H1 (cell line): ENCODE measurements around the gene JMJD1C. TPM values are rescaled to one million over a fixed set of nuclear protein-coding genes. Genes with fewer than 3 reads are reported as not detected.

Experiments used
- CTCF ChIA-PET: fragments of 300-600 bp; sonication (Branson Sonifier 250); formaldehyde crosslinking; loops from one replicate; lab custom pipeline; 2021; ENCODE audit not compliant: partially characterized antibody; lab: Charles Lee
- POLR2A ChIA-PET: fragments of 300-600 bp; sonication (Branson Sonifier 250); formaldehyde crosslinking; loops from one replicate; lab custom pipeline; 2021; ENCODE audit warnings: inconsistent platforms; ENCODE audit not compliant: partially characterized antibody; lab: Charles Lee
- DNase-seq, 2 experiments: peaks; one replicate each; pipeline versions ENCODE4 v3.0.0 to v3.0.0-alpha.2; 2010 to 2022; ENCODE audit warnings: low spot score in 2 of 2, low read depth in 1 of 2, mixed read lengths in 1 of 2
- FAIRE-seq: peaks from 2 replicates; lab custom pipeline; 2011; peaks lifted over from hg19 to GRCh38; lab: Jason Lieb, UNC
- H2AFZ ChIP-seq: 2 replicates; pipeline ENCODE4 v1.8.1; 2012; ENCODE audit warnings: low read length, inconsistent platforms
- H2AK5ac ChIP-seq: 2 replicates; pipeline ENCODE4 v1.6.1; 2013; ENCODE audit warnings: low read depth, low read length
- H2BK120ac ChIP-seq: replicated peaks from 2 replicates; pipeline ENCODE3; 2013; ENCODE audit warnings: low read depth, low read length, inconsistent platforms
- H2BK12ac ChIP-seq: 2 replicates; pipeline ENCODE4 v1.6.1; 2013; ENCODE audit warnings: low read depth, low read length
- H2BK15ac ChIP-seq: 2 replicates; pipeline ENCODE4 v1.6.1; 2013; ENCODE audit warnings: low read length
- H2BK20ac ChIP-seq: 2 replicates; pipeline ENCODE4 v1.6.1; 2013; ENCODE audit warnings: low read length
- H2BK5ac ChIP-seq: 2 replicates; pipeline ENCODE4 v1.6.1; 2013; ENCODE audit warnings: low read depth, low read length
- H3K14ac ChIP-seq: 2 replicates; pipeline ENCODE4 v1.6.1; 2013; ENCODE audit warnings: inconsistent platforms; ENCODE audit not compliant: insufficient read length
- H3K18ac ChIP-seq: 2 replicates; pipeline ENCODE4 v1.6.1; 2013; ENCODE audit warnings: low read length; ENCODE audit errors: extremely low read depth
- H3K23ac ChIP-seq: 2 replicates; pipeline ENCODE4 v1.6.1; 2013; ENCODE audit warnings: inconsistent platforms; ENCODE audit not compliant: insufficient read length
- H3K23me2 ChIP-seq: 2 replicates; pipeline ENCODE4 v1.6.1; 2013; ENCODE audit warnings: low read depth, low read length
- H3K27ac ChIP-seq: 2 replicates; pipeline ENCODE4 v1.6.1; 2011; ENCODE audit warnings: low read depth, low read length, inconsistent platforms
- H3K27me3 ChIP-seq, 4 experiments: replicated peaks in 1 of 4; 1 replicate in 1 of 4; 2 replicates in 3 of 4; pipeline versions ENCODE4 v1.6.1 to v1.8.1; 2011 to 2013; ENCODE audit warnings: low read length in 3 of 4, mild to moderate bottlenecking in 3 of 4, inconsistent platforms in 2 of 4, mixed read lengths in 2 of 4, moderate library complexity in 1 of 4; ENCODE audit not compliant: control insufficient read depth in 3 of 4, insufficient read depth in 3 of 4; ENCODE audit errors: extremely low read depth in 1 of 4
- H3K36me3 ChIP-seq, 4 experiments: 2 replicates each; pipeline versions ENCODE4 v1.6.1 to v1.8.1; 2011 to 2013; ENCODE audit warnings: mild to moderate bottlenecking in 4 of 4, low read length in 3 of 4, moderate library complexity in 2 of 4, control low read depth in 1 of 4, inconsistent platforms in 1 of 4; ENCODE audit not compliant: insufficient read depth in 4 of 4, control insufficient read depth in 2 of 4
- H3K4ac ChIP-seq: replicated peaks from 2 replicates; pipeline ENCODE3; 2013; ENCODE audit warnings: low read length, low read depth, mixed read lengths, inconsistent platforms; ENCODE audit not compliant: insufficient read length
- H3K4me1 ChIP-seq, 4 experiments: replicated peaks in 1 of 4; 1 replicate in 1 of 4; 2 replicates in 3 of 4; pipeline versions ENCODE4 v1.6.1 to v1.8.1; 2011 to 2013; ENCODE audit warnings: low read length in 3 of 4, inconsistent platforms in 2 of 4, mixed read lengths in 1 of 4; ENCODE audit not compliant: insufficient read depth in 4 of 4, control insufficient read depth in 3 of 4
- H3K4me2 ChIP-seq, 2 experiments: 2 replicates each; pipeline versions ENCODE4 v1.6.1 to v1.8.1; 2011 to 2013; ENCODE audit warnings: low read depth in 2 of 2, low read length in 2 of 2, control low read depth in 1 of 2, inconsistent platforms in 1 of 2, mild to moderate bottlenecking in 1 of 2; ENCODE audit not compliant: insufficient read depth in 1 of 2
- H3K4me3 ChIP-seq, 4 experiments: fragments of 200-600, 300-600 bp in 1 of 4; sonication (generic), shearing (Covaris generic), sonication (Bioruptor Twin) in 1 of 4; 2 replicates each; pipeline versions ENCODE4 v1.5.1 to v1.8.1; 2011 to 2016; ENCODE audit warnings: low read length in 4 of 4, low read depth in 3 of 4, control low read depth in 2 of 4, inconsistent platforms in 2 of 4, mild to moderate bottlenecking in 2 of 4, mixed read lengths in 1 of 4, moderate library complexity in 1 of 4; ENCODE audit not compliant: insufficient read depth in 2 of 4; ENCODE audit errors: extremely low read depth in 1 of 4
- H3K56ac ChIP-seq: replicated peaks from 2 replicates; pipeline ENCODE3; 2013; ENCODE audit warnings: low read depth, mild to moderate bottlenecking, mixed read lengths, low read length, inconsistent platforms; ENCODE audit not compliant: insufficient read length
- H3K79me1 ChIP-seq: 2 replicates; pipeline ENCODE4 v1.6.1; 2013; ENCODE audit warnings: low read depth, low read length, control low read depth
- H3K79me2 ChIP-seq, 2 experiments: 2 replicates each; pipeline versions ENCODE4 v1.6.1 to v1.8.1; 2012 to 2013; ENCODE audit warnings: low read length in 2 of 2, mild to moderate bottlenecking in 2 of 2, inconsistent platforms in 1 of 2; ENCODE audit not compliant: insufficient read depth in 2 of 2, control insufficient read depth in 1 of 2
- H3K9ac ChIP-seq, 4 experiments: replicated peaks in 1 of 4; 1 replicate in 1 of 4; 2 replicates in 3 of 4; pipeline versions ENCODE4 v1.6.1 to v1.8.1; 2011 to 2013; ENCODE audit warnings: low read depth in 3 of 4, low read length in 3 of 4, control low read depth in 2 of 4, mild to moderate bottlenecking in 2 of 4, moderate library complexity in 2 of 4, inconsistent platforms in 1 of 4; ENCODE audit errors: extremely low read depth in 1 of 4
- H3K9me3 ChIP-seq, 2 experiments: 2 replicates each; pipeline versions ENCODE4 v1.6.1 to v1.8.1; 2012 to 2013; ENCODE audit warnings: mild to moderate bottlenecking in 2 of 2, moderate library complexity in 2 of 2, control low read depth in 1 of 2, inconsistent platforms in 1 of 2, low read depth in 1 of 2, low read length in 1 of 2, mixed read lengths in 1 of 2; ENCODE audit not compliant: insufficient read depth in 2 of 2
- H4K20me1 ChIP-seq, 2 experiments: replicated peaks in 1 of 2; 2 replicates each; pipeline versions ENCODE3 to v1.8.1; 2011 to 2013; ENCODE audit warnings: inconsistent platforms in 2 of 2, low read length in 2 of 2, mild to moderate bottlenecking in 1 of 2; ENCODE audit not compliant: insufficient read depth in 2 of 2, control insufficient read depth in 1 of 2
- H4K5ac ChIP-seq: 2 replicates; pipeline ENCODE4 v1.6.1; 2013; ENCODE audit warnings: low read length, low read depth, mixed read lengths, inconsistent platforms; ENCODE audit not compliant: insufficient read length
- H4K8ac ChIP-seq: 2 replicates; pipeline ENCODE4 v1.8.0; 2013; ENCODE audit warnings: mild to moderate bottlenecking, moderate library complexity, low read length, inconsistent platforms; ENCODE audit not compliant: insufficient read depth; ENCODE audit errors: extremely low read depth
- H4K91ac ChIP-seq: replicated peaks from 2 replicates; pipeline ENCODE3; 2013; ENCODE audit warnings: low read length, mixed read lengths, inconsistent platforms; ENCODE audit not compliant: insufficient read length
- BACH1 ChIP-seq: IDR thresholded peaks from 2 replicates; pipeline ENCODE4 v1.6.1; 2012; ENCODE audit warnings: low read length, improper control_type of control experiment
- EGR1 ChIP-seq: IDR thresholded peaks from 2 replicates; pipeline ENCODE4 v1.6.1; 2011; ENCODE audit warnings: low read depth, low read length, borderline replicate concordance
- EP300 ChIP-seq, 2 experiments: IDR thresholded peaks; 1 replicate in 1 of 2; 2 replicates in 1 of 2; pipeline ENCODE4 v1.6.1; 2011 to 2012; ENCODE audit warnings: low read depth in 2 of 2, low read length in 2 of 2, mild to moderate bottlenecking in 2 of 2, borderline replicate concordance in 1 of 2, inconsistent platforms in 1 of 2, moderate library complexity in 1 of 2
- FOSL1 ChIP-seq: IDR thresholded peaks from 2 replicates; pipeline ENCODE4 v1.6.1; 2011; ENCODE audit warnings: mild to moderate bottlenecking, low read depth, low read length, moderate library complexity; ENCODE audit not compliant: insufficient read depth
- GTF2F1 ChIP-seq: IDR thresholded peaks from 2 replicates; pipeline ENCODE4 v1.6.1; 2012; ENCODE audit warnings: low read depth, low read length, improper control_type of control experiment, borderline replicate concordance
- KDM1A ChIP-seq: fragments of 200-600, 300-600 bp; sonication (generic); IDR thresholded peaks from 2 replicates; pipeline ENCODE4 v1.7.1; 2016; ENCODE audit warnings: mild to moderate bottlenecking, low read length, borderline replicate concordance
- KDM4A ChIP-seq: IDR thresholded peaks from one replicate; pipeline ENCODE4 v1.7.1; 2012; ENCODE audit warnings: low read depth, mild to moderate bottlenecking, moderate library complexity, low read length, inconsistent platforms; ENCODE audit not compliant: severe bottlenecking
- POU5F1 ChIP-seq: IDR thresholded peaks from 2 replicates; pipeline ENCODE4 v1.6.1; 2011; ENCODE audit warnings: low read depth, mild to moderate bottlenecking, low read length, moderate library complexity
- SIRT6 ChIP-seq: IDR thresholded peaks from one replicate; pipeline ENCODE4 v1.7.1; 2012; ENCODE audit warnings: low read length, inconsistent platforms
- SP1 ChIP-seq: IDR thresholded peaks from 2 replicates; pipeline ENCODE4 v1.6.1; 2011; ENCODE audit warnings: low read depth, low read length
- TAF7 ChIP-seq: optimal IDR thresholded peaks from 2 replicates; pipeline ENCODE3; 2011; ENCODE audit warnings: low read depth, mild to moderate bottlenecking, inconsistent platforms, low read length, moderate library complexity, borderline replicate concordance
- ZNF274 ChIP-seq: IDR thresholded peaks from 2 replicates; pipeline ENCODE4 v1.7.0; 2012; ENCODE audit warnings: low read length, borderline replicate concordance; ENCODE audit errors: extremely low read depth
- whole genome bisulfite sequencing, 2 experiments: shearing (Covaris generic) in 1 of 2; methylation state at CpG; one replicate each; pipeline versions ENCODE4 v1.1.6 to v1.1.7; 2013 to 2015; ENCODE audit warnings: low lambda C conversion rate in 2 of 2, mixed read lengths in 2 of 2, inconsistent platforms in 1 of 2, low coverage in 1 of 2, missing lambda C conversion rate in 1 of 2; ENCODE audit not compliant: insufficient replicate concordance in 2 of 2, insufficient coverage in 1 of 2, insufficient read length in 1 of 2; ENCODE audit errors: extremely low coverage in 1 of 2, missing lambda C conversion rate in 1 of 2; 5-methylcytosine and 5-hydroxymethylcytosine counted together
- polyA plus RNA-seq, 7 experiments: library from polyadenylated mRNA; depleted of rRNA in 3 of 7; stranded (reverse) in 5 of 7; unstranded in 2 of 7; fragments of >200 nt in 5 of 7; fragments of 200-250 nt in 2 of 7; gene quantifications; 1 replicate in 5 of 7; 2 replicates in 1 of 7; 4 replicates in 1 of 7; pipeline versions ENCODE4 v1.2.1 to v1.2.3, GENCODE V29; 2011 to 2013; ENCODE audit warnings: missing spikeins in 2 of 7, mixed read lengths in 2 of 7
- total RNA-seq: library from RNA; stranded (reverse); fragmentation: NEBNext Ultra II Directional; extraction: Animal tissue kit (Norgen Biotek cat#: 25700); gene quantifications from 2 replicates; pipeline ENCODE4 v1.2.1, GENCODE V29; 2021
- TF ChIP-seq, protein P1 (sequence below): IDR thresholded peaks from 2 replicates; pipeline ENCODE4 v1.6.1; 2011; ENCODE audit warnings: low read length, improper control_type of control experiment

JMJD1C gene
- total and polyA plus RNA-seq, 2 of the 8 experiments (the other 6 are each of a cell fraction or from before 2014, with no cell fraction given), result 54.5 to 210 TPM

DNA sequence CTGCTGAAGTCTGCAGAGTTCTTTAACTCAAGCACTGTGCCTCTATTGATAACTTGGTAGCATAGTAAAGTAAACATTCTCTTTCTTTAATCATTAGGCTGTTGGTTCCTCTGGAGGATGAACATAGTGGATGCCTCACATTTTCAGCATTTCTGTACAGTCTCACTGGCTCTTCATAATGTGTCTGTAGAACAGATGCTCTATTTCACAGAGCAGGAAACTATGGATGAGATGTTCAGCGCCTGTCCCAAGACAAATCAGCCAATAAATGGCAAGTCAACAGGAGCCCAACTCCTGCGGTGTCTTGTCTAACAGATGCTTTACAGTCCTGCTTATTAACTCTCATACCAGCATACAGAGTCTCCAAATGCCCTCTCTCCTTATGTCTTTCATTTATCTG lies 296.2 kb downstream of the JMJD1C start:
- peaks cover 7 to 82% (median 44%) of the 10 kb centered on the region in 4 experiments; a peak in 7 of 8 replicates for H3K36me3 ChIP-seq
- TF ChIP-seq SIRT6 (no peak), EP300 (IDR thresholded peaks at IDR 0.05; ENCODE audit: borderline replicate concordance in 1 of 2, low read depth in 2 of 2, low read length in 2 of 2) (no peak), EGR1 (no peak), BACH1 (no peak), POU5F1 (no peak), TAF7 (no peak), GTF2F1 (no peak), SP1 (no peak), FOSL1 (no peak), ZNF274 (no peak), KDM4A (no peak), KDM1A (no peak)
- TF ChIP-seq, protein P1, sequence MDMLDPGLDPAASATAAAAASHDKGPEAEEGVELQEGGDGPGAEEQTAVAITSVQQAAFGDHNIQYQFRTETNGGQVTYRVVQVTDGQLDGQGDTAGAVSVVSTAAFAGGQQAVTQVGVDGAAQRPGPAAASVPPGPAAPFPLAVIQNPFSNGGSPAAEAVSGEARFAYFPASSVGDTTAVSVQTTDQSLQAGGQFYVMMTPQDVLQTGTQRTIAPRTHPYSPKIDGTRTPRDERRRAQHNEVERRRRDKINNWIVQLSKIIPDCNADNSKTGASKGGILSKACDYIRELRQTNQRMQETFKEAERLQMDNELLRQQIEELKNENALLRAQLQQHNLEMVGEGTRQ, result no peak

More for the DNA sequence above, 296.2 kb downstream of the JMJD1C start:
- H2BK5ac ChIP-seq, result no peak overlapping the region
- DNase-seq (no peak), FAIRE-seq (no peak)
- H4K8ac ChIP-seq, result no peak overlapping the region
- H2BK120ac ChIP-seq, result no peak overlapping the region
- H3K9me3 ChIP-seq, result no peaks in the 10 kb centered on the region
- H2BK15ac ChIP-seq, result no peak overlapping the region
- no peak overlapping the region for H2BK20ac ChIP-seq
- no peaks in the 10 kb centered on the region for H3K79me2 ChIP-seq
- no peak overlapping the region for H3K4me2 ChIP-seq
- H3K9ac ChIP-seq, result no peak overlapping the region
- no peak overlapping the region for H2AK5ac ChIP-seq
- POLR2A ChIA-PET, result interaction anchor here (0.6 to 1.3 kb wide), 2 partner anchors 460 to 572 kb away, joined by 3 to 4 read pairs; no protein-coding TSS in a partner anchor
- no peak overlapping the region for H2AFZ ChIP-seq
- no peaks in the 10 kb centered on the region for H3K23me2 ChIP-seq
- no peak overlapping the region for H3K27ac ChIP-seq
- H3K4me1 ChIP-seq, result no peaks in the 10 kb centered on the region
- H2BK12ac ChIP-seq, result no peak overlapping the region
- H3K56ac ChIP-seq, result no peak overlapping the region
- no peak overlapping the region for H4K91ac ChIP-seq
- peaks cover 0 to 4% of the 10 kb centered on the region in 2 experiments for H4K20me1 ChIP-seq
- H3K23ac ChIP-seq, result no peak overlapping the region
- no peaks in the 10 kb centered on the region for H3K27me3 ChIP-seq
- no peak overlapping the region for H3K14ac ChIP-seq
- H3K4me3 ChIP-seq, result no peak overlapping the region
- CTCF ChIA-PET, result interaction anchor here (1.6 to 2.4 kb wide), 4 partner anchors 19 to 552 kb away, joined by 3 to 5 read pairs (median 4); no protein-coding TSS in a partner anchor
- no peak overlapping the region for H3K18ac ChIP-seq
- no peak overlapping the region for H3K4ac ChIP-seq
- no peaks in the 10 kb centered on the region; the same call in 1 of the 2 replicates for H3K79me1 ChIP-seq
- WGBS, 2 experiments, result 92% methylated on average over 2 of the region's 2 CpGs; no CpG with 5 or more reads in 1 of the 2 experiments
- no peak overlapping the region for H4K5ac ChIP-seq
